Endothelial cell of umbilical vein (primary cell): ENCODE data around the gene JHY. TPM values are rescaled to one million over a fixed set of nuclear protein-coding genes. Genes with fewer than 3 reads are reported as not detected.

Source experiments
- BruUV-seq: library from RNA; stranded (reverse); fragments of 400-500 nt; replicated peaks from 2 replicates; lab custom pipeline; 2021; lab: Mats Ljungman, UMichigan
- CTCF ChIA-PET: fragments of 300-600, 350-600 bp; sonication (Branson Sonifier 250); formaldehyde crosslinking; loops from one replicate; lab custom pipeline; 2021; ENCODE audit warnings: antibody characterized with exemption, inconsistent platforms; lab: Charles Lee
- POLR2A ChIA-PET: fragments of 300-600, 350-600 bp; sonication (Branson Sonifier 250); formaldehyde crosslinking; loops from one replicate; lab custom pipeline; 2021; ENCODE audit warnings: antibody characterized with exemption, inconsistent platforms; lab: Charles Lee
- DNase-seq: peaks from one replicate; pipeline ENCODE4 v3.0.0-alpha.2; 2011; ENCODE audit warnings: low read depth, low spot score
- FAIRE-seq: peaks from 2 replicates; lab custom pipeline; 2011; peaks lifted over from hg19 to GRCh38; lab: Jason Lieb, UNC
- H2AFZ ChIP-seq: 2 replicates; pipeline ENCODE4 v1.6.0; 2012; ENCODE audit warnings: low read depth, low read length, control low read depth, inconsistent platforms
- H3K27ac ChIP-seq: 2 replicates; pipeline ENCODE4 v1.5.1; 2011; ENCODE audit warnings: low read depth, mild to moderate bottlenecking, control low read depth, low read length, moderate library complexity; ENCODE audit not compliant: insufficient read depth
- H3K27me3 ChIP-seq, 2 experiments: 2 replicates each; pipeline versions ENCODE4 v1.6.0 to v1.6.1; 2011; ENCODE audit warnings: low read length in 2 of 2, mixed read lengths in 1 of 2; ENCODE audit not compliant: control insufficient read depth in 2 of 2, insufficient read depth in 2 of 2
- H3K36me3 ChIP-seq, 2 experiments: 2 replicates in 1 of 2; 3 replicates in 1 of 2; pipeline ENCODE4 v1.5.1; 2011; ENCODE audit warnings: low read length in 2 of 2, mild to moderate bottlenecking in 1 of 2, moderate library complexity in 1 of 2; ENCODE audit not compliant: control insufficient read depth in 2 of 2, insufficient read depth in 2 of 2; ENCODE audit errors: extremely low read depth in 1 of 2
- H3K4me1 ChIP-seq: 3 replicates; pipeline ENCODE4 v1.5.1; 2011; ENCODE audit warnings: mild to moderate bottlenecking, low read length; ENCODE audit not compliant: control insufficient read depth, insufficient read depth; ENCODE audit errors: extremely low read depth
- H3K4me2 ChIP-seq: 2 replicates; pipeline ENCODE4 v1.6.1; 2011; ENCODE audit warnings: low read length, control low read depth, mixed read lengths; ENCODE audit not compliant: insufficient read depth
- H3K4me3 ChIP-seq, 3 experiments: fragments of 200-600 bp in 1 of 3; sonication (generic), shearing (Covaris generic) in 1 of 3; replicated peaks in 1 of 3; 2 replicates each; pipeline ENCODE4 v1.5.1; 2011 to 2016; ENCODE audit warnings: control low read depth in 3 of 3, low read length in 3 of 3, mild to moderate bottlenecking in 2 of 3, inconsistent platforms in 1 of 3, low read depth in 1 of 3, moderate library complexity in 1 of 3; ENCODE audit not compliant: insufficient read depth in 1 of 3
- H3K79me2 ChIP-seq: 2 replicates; pipeline ENCODE4 v1.6.0; 2012; ENCODE audit warnings: low read length, inconsistent platforms; ENCODE audit not compliant: control insufficient read depth, insufficient read depth
- H3K9ac ChIP-seq: replicated peaks from 2 replicates; pipeline ENCODE3; 2011; ENCODE audit warnings: low read length, control low read depth; ENCODE audit not compliant: insufficient read depth; ENCODE audit errors: extremely low read depth
- H3K9me1 ChIP-seq: replicated peaks from 3 replicates; pipeline ENCODE4 v1.6.0; 2011; ENCODE audit warnings: mild to moderate bottlenecking, low read length; ENCODE audit not compliant: control insufficient read depth, insufficient read depth; ENCODE audit errors: extremely low read depth
- H3K9me3 ChIP-seq: replicated peaks from 2 replicates; pipeline ENCODE4 v1.5.1; 2012; ENCODE audit warnings: low read length, inconsistent platforms; ENCODE audit not compliant: control insufficient read depth, insufficient read depth
- H4K20me1 ChIP-seq: replicated peaks from 2 replicates; pipeline ENCODE3; 2011; ENCODE audit warnings: mild to moderate bottlenecking, low read length; ENCODE audit not compliant: control insufficient read depth, insufficient read depth; ENCODE audit errors: extremely low read depth
- FOS ChIP-seq: IDR thresholded peaks from 2 replicates; pipeline ENCODE4 v1.6.1; 2011; ENCODE audit warnings: mild to moderate bottlenecking, low read length, moderate library complexity, borderline replicate concordance; ENCODE audit not compliant: insufficient read depth
- GATA2 ChIP-seq: IDR thresholded peaks from 2 replicates; pipeline ENCODE4 v1.7.0; 2011; ENCODE audit warnings: low read depth, mild to moderate bottlenecking, moderate library complexity, mixed read lengths, low read length; ENCODE audit not compliant: insufficient read length, insufficient read depth
- POLR2A ChIP-seq: IDR thresholded peaks from 2 replicates; pipeline ENCODE4 v1.6.1; 2012; ENCODE audit warnings: low read depth, mild to moderate bottlenecking, control low read depth, low read length
- POLR2AphosphoS5 ChIP-seq: IDR thresholded peaks from 2 replicates; pipeline ENCODE4 v1.6.1; 2012; ENCODE audit warnings: low read depth, mild to moderate bottlenecking, control low read depth, low read length, moderate library complexity; ENCODE audit not compliant: insufficient read depth
- dilution Hi-C: fragments of 300-500 bp; cut with MboI; formaldehyde crosslinking; loops from one replicate; pipeline ENCODE4 v1.15.0; 2019; ENCODE audit warnings: low sequenced_read_pairs; ENCODE audit not compliant: extremely low pct_ligation_motif_present
- intact Hi-C: fragments of 100-400 bp; cut with micrococcal nuclease; formaldehyde crosslinking; loops from one replicate; pipeline ENCODE4 v1.10.0; 2022
- polyA plus RNA-seq, 4 experiments: library from polyadenylated mRNA; depleted of rRNA in 3 of 4; stranded (reverse) in 3 of 4; unstranded in 1 of 4; fragments of >200 nt; gene quantifications; 2 replicates each; pipeline versions ENCODE4 v1.2.1 to v1.2.3, GENCODE V29; 2011 to 2012; ENCODE audit warnings: missing spikeins in 1 of 4
- total RNA-seq: library from RNA; stranded (reverse); gene quantifications from 2 replicates; pipeline ENCODE4 v1.2.3, GENCODE V29; 2021
- TF ChIP-seq, protein P1 (sequence below), 2 donors: IDR thresholded peaks; 1 replicate in 1 of 2; 2 replicates in 1 of 2; pipeline ENCODE4 v1.5.1; 2011; ENCODE audit warnings: low read length in 2 of 2, mild to moderate bottlenecking in 2 of 2, moderate library complexity in 2 of 2, control low read depth in 1 of 2, inconsistent platforms in 1 of 2, low read depth in 1 of 2; ENCODE audit not compliant: insufficient read depth in 1 of 2; ENCODE audit errors: extremely low read depth in 1 of 2
- TF ChIP-seq, protein P2 (sequence below): IDR thresholded peaks from 2 replicates; pipeline ENCODE4 v1.6.1; 2011; ENCODE audit not compliant: insufficient read depth, insufficient read length

Gene JHY
- total and polyA plus RNA-seq, 2 donors (not counting 3 experiments of a cell fraction or from before 2014, with no cell fraction given): 1.8 to 3.9 TPM

DNA sequence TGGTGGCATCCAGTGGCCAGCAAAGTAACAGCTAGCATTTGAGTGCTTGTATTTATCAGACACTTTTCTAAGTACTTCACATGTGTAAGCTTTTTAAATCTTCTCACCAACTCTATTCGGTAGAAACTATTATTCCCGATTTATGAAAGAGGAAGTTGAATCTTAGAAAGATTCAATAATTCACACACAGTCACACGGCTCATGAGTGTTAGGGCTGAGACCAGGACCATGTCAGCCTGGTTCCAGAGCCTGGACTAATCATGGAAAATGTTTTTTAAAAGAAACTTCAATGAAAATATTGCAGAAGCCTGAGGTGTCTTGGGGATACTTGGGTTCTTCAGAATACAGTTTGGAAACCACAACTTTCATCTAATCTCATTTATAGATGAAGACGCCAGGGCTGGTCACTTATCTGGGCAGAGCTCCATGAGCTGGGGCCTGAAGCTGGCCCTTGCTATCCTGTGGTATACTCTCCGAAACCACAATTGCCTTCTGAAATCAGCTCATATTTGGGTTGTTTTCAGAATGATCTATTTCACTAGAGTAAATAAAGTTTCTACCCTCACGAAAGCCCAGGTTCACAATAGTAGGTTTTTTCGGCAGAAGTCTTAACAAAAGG lies 48.6 kb upstream of the JHY start:
- FAIRE-seq (no peak), DNase-seq (no peak)
- CTCF ChIA-PET: interaction anchor here (0.8 to 5.0 kb wide), 5 partner anchors 12 to 205 kb away, joined by 3 to 25 read pairs (median 3); no protein-coding TSS in a partner anchor
- Histone ChIP-seq H3K4me1 (no peaks in the 10 kb centered on the region), H3K4me2 (no peak overlapping the region), H3K27me3 (peaks cover 0 to 2% of the 10 kb centered on the region in 2 experiments), H3K27ac (no peak overlapping the region), H2AFZ (no peak overlapping the region), H4K20me1 (no peaks in the 10 kb centered on the region), H3K36me3 (no peaks in the 10 kb centered on the region), H3K9ac (no peak overlapping the region), H3K9me1 (no peaks in the 10 kb centered on the region), H3K4me3 (no peak overlapping the region), H3K9me3 (no peaks in the 10 kb centered on the region), H3K79me2 (no peaks in the 10 kb centered on the region)
- dilution Hi-C loops (no loop called here), intact Hi-C loops (no loop called here)
- TF ChIP-seq, protein P1, sequence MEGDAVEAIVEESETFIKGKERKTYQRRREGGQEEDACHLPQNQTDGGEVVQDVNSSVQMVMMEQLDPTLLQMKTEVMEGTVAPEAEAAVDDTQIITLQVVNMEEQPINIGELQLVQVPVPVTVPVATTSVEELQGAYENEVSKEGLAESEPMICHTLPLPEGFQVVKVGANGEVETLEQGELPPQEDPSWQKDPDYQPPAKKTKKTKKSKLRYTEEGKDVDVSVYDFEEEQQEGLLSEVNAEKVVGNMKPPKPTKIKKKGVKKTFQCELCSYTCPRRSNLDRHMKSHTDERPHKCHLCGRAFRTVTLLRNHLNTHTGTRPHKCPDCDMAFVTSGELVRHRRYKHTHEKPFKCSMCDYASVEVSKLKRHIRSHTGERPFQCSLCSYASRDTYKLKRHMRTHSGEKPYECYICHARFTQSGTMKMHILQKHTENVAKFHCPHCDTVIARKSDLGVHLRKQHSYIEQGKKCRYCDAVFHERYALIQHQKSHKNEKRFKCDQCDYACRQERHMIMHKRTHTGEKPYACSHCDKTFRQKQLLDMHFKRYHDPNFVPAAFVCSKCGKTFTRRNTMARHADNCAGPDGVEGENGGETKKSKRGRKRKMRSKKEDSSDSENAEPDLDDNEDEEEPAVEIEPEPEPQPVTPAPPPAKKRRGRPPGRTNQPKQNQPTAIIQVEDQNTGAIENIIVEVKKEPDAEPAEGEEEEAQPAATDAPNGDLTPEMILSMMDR (IDR thresholded peaks at IDR 0.05; ENCODE audit: extremely low read depth in 1 of 2, insufficient read depth in 1 of 2, low read depth in 1 of 2, low read length in 2 of 2): no peak
- TF ChIP-seq GATA2: no peak
- TF ChIP-seq POLR2A: no peak
- TF ChIP-seq POLR2AphosphoS5: no peak
- POLR2A ChIA-PET: no interaction called here
- no TSS peak for BruUV-seq

DNA sequence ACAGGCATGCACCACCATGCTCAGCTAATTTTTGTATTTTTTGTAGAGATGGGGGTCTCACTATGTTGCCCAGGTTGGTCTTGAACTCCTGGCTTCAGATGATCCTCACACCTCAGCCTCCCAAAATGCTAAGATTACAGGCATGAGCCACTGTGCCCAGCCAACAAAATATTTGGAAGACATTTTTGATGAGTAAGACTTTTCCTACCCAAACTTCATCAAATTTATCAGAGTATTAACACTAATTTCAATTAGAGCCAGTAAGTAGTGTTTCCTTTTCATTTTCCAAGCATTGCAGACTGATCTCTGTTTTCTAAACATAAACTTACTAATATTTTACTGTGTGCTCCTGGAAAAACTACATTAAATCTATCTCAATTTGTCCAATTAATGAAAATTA lies 45.6 kb upstream of the JHY start:
- Histone ChIP-seq H3K4me3 (no peak overlapping the region), H2AFZ (no peak overlapping the region), H3K79me2 (no peaks in the 10 kb centered on the region), H3K27ac (no peak overlapping the region), H4K20me1 (no peaks in the 10 kb centered on the region), H3K4me2 (no peak overlapping the region), H3K27me3 (peaks cover 0 to 2% of the 10 kb centered on the region in 2 experiments), H3K9me1 (no peaks in the 10 kb centered on the region), H3K4me1 (no peaks in the 10 kb centered on the region), H3K9ac (no peak overlapping the region), H3K9me3 (no peaks in the 10 kb centered on the region), H3K36me3 (no peaks in the 10 kb centered on the region)
- dilution Hi-C loops: no loop called here
- FAIRE-seq (no peak), DNase-seq (no peak)
- ChIA-PET POLR2A (no interaction called here), CTCF (interaction anchor here (0.6 to 5.0 kb wide), 4 partner anchors 17 to 208 kb away, joined by 3 to 25 read pairs (median 4); no protein-coding TSS in a partner anchor)
- no peak for TF ChIP-seq GATA2
- no peak for TF ChIP-seq POLR2A
- TF ChIP-seq FOS: no peak
- TF ChIP-seq, protein P2, sequence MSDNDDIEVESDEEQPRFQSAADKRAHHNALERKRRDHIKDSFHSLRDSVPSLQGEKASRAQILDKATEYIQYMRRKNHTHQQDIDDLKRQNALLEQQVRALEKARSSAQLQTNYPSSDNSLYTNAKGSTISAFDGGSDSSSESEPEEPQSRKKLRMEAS: no peak
- no peak for TF ChIP-seq POLR2AphosphoS5
- intact Hi-C loops: no loop called here
- no TSS peak for BruUV-seq
